DMS79 (cell line): ENCODE measurements around the gene DDIT4.
A peak's percentile ranks its signal among the peaks of the same experiment; 100 is the strongest.
"Not testable (repeated sequence)": the region's sequence is repeated elsewhere in the genome, so short reads cannot be mapped to it uniquely, and the experiment has no call there.

Experiments
- DNase-seq: peaks from one replicate; lab custom pipeline; 2025; lab: John Stamatoyannopoulos, UW

DDIT4 gene, protein sequence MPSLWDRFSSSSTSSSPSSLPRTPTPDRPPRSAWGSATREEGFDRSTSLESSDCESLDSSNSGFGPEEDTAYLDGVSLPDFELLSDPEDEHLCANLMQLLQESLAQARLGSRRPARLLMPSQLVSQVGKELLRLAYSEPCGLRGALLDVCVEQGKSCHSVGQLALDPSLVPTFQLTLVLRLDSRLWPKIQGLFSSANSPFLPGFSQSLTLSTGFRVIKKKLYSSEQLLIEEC

GRCh38 chr10:72273410-72274212 lies at the start of gene DDIT4:
TSS of gene DDIT4 (plus strand) at chr10:72273924. CDS start at chr10:72274217, 293 bp downstream.
- peak; percentile 87 for DNase-seq

DNA sequence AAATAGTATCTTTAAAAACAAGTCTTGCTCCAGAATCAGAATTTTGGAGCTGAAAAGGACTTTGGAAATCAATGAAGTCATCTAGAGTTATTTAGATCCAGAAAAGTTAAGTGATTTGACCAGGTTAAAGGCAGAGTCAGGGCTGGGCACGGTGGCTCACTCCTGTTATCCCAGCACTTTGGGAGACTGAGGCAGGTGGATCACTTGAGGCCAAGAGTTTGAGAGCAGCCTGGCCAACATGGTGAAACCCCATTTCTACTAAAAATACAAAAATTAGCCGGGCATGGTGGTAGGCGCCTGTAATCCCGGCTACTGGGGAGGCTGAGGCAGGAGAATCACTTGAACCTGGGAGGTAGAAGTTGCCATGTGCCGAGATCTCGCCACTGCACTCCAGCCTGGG lies 49.5 kb upstream of the DDIT4 start:
- DNase-seq = not testable (repeated sequence)

DNA sequence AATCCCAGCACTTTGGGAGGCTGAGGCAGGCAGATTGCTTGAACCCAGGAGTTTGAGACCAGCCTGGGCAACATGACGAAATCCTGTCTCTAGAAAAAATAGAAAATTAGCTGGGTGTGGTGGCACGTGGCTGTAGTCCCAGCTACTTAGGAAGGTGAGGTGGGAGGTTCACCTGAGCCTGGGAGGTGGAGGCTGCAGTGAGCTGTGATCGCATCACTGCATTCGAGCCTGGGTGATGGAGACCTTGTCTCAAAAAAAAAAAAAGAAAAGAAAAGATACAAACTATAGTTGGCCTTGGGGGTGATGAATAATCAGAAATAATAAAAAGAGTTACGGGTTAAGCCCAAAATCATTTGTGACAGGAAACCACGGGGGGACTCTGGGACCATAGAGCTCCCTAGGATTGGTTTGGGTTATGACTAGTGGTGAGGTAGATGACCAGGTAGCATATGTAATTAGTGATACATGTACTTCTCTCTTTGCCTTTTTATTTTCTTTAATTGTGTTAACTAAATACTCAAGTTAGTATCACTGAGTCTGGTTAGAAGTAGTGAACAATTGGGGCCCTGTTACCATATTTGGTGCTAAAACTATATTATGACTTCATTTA lies 47.2 kb upstream of the DDIT4 start:
- DNase-seq = no peak

DNA sequence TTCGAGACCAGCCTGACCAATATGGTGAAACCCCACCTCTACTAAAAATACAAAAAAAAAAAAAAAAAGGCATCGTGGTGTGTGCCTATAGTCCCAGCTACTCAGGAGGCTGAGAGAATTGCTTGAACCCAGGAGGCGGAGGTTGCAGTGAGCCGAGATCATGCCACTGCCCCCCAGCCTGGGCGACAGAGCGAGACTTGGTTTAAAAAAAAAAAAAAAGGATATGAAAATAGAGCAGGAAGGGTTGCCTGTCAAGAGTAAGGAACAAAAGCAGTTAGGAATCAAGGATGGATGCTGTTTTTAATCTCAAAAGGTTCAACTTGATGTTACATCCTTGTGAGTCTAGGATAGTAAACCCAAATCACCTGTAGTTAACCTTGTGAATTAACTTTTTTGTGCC lies 45.9 kb upstream of the DDIT4 start:
- no peak for DNase-seq

GRCh38 chr10:72228318-72228751 lies 45.4 kb upstream of the DDIT4 start:
- no peak for DNase-seq

DNA sequence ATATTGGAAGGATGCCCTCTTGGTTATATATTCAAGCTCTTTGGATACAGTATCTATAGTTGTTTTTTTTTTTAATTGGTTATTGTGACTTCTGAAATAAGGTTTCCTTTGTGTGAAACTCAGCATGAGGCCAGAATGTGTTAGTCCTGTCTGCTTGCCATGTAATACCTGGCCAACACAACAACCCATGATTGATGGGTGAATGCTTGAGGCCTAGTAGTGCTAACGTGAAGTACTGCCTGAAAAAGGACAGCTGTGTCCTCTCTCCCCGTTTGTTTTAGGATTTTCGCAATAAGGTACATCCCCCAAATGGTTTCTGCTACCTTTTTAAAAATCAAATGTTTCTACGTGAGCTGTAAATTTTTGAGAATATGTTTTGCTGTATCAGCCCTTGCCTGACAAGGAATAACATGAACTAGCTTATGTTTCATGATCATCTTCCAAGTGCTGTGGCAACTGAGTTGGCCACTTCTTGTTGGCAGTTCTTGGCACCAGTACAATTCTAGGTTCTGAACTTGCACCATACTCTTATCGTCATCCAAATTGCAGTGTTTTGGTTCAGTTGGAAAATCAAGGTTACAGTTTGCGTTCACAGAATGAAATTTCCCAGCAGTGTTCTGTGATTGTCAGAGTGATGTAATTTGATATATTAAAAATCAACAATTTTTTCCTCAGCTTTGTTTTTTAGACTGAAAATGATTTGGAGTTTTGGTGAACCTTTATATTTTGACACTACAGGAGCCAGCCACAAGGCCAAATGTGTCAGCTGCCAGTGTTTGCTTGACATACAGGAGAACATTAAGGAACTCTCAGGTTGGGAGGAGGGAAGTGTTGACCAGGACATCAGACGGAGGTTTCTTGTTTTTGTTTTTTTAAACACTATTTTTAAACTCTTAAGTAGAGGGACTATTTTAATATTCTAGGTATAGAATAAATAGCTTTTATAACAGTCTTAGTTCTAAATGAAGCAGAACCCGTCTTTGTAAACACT lies 44.2 kb upstream of the DDIT4 start:
- no peak for DNase-seq

GRCh38 chr10:72233621-72234020 lies 40.1 kb upstream of the DDIT4 start:
- DNase-seq = no peak

GRCh38 chr10:72234560-72235095 lies 39.1 kb upstream of the DDIT4 start:
- no peak for DNase-seq

- DNase-seq = no peak
Measured at GRCh38 chr10:72235544-72236279, 38.0 kb upstream of the DDIT4 start.

DNA sequence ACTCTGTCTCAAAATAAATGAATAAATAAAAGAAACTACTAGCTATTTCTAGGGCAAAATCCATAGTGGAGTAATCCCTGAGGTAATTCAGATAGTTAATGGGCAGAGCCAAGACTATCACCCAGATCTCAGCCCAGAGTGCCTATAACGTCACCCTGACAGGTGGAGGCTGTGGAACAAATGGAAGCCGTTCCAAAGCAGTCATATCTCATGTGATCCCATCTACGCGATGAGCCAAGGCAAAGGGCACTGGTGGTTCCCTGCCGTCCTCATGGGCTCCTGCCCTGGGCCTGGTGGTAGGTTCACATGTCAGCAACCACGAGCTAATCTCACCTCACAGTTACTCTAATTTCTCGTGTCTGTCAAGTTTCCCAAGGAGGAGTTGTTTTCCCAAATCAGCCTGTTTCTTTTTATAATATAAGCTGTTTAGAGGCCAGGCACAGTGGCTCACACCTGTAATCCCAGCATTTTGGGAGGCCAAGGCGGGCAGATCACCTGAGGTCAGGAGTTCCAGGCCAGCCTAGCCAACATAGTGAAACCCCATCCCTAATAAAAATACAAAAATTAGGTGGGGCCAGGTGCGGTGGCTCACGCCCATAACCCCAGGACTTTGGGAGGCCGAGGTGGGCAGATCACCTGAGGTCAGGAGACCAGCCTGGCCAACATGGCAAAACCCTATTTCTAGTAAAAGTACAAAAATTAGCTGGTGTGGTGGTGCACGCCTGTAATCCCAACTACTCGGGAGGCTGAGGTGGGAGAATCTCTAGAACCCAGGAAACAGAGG lies 35.1 kb upstream of the DDIT4 start:
- no peak for DNase-seq

DNA sequence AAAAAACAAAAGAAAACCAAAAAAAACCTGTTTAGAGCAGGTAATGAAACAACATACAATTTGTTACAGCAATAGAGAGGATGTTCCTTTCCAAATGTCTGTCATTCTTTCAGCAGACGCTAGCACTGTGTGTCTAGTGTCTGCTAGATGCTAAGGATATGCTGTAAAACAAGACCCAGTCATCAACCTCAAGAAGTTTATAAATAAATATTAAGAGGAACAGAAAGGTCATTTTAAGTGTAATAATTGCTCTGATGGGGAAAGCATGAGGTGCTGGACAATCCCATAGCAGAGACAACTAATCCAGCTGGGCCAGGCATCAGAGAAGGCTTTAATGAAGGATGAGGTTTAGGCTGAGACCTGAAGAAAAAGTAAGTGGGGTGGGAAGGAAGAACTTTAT lies 34.3 kb upstream of the DDIT4 start:
- DNase-seq = no peak

DNA sequence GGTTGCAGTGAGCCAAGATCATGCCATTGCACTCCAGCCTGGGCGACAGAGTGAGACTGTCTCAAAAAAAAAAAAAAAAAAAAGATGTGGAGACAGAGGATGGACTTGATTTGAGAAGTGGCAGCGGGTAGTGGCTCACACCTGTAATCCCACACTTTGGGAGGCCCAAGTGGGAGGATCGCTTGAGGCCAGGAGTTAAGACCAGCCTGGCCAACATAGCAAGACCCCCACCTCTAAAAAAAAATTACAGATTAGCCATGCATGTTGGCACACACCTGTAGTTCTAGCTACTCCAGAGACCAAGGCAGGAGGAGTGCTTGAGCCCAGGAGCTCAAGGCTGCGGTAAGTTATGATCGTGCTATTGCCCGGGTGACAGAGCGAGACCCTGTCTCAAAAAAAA lies 33.4 kb upstream of the DDIT4 start:
- DNase-seq = no peak

DNA sequence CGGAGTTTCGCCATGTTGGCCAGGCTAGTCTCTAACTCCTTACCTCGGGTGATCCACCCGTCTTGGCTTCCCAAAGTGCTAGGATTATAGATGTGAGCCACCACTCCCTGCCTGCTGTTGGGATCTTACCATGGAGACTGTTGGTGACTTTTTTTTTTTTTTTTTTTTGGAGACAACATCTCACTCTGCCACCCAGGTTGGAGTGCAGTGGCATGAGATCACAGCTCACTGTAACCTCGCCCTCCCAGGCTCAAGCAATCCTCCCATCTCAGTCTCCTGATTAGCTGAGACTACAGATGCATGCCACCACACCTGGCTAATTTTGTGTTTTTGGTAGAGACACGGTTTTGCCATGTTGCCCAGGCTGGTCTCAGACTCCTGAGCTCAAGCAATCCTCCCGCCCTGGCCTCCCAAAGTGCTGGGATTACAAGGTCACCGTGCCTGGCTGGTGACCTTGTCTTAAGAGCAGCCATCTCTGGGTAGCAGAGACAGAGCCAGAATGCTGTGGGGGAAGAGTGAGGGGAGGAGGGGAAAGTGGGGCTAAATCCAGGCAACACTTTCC lies 32.0 kb upstream of the DDIT4 start:
- no peak for DNase-seq

GRCh38 chr10:72242675-72243074 lies 31.0 kb upstream of the DDIT4 start:
- DNase-seq = no peak

GRCh38 chr10:72243822-72244437 lies 29.8 kb upstream of the DDIT4 start:
- DNase-seq = no peak

DNA sequence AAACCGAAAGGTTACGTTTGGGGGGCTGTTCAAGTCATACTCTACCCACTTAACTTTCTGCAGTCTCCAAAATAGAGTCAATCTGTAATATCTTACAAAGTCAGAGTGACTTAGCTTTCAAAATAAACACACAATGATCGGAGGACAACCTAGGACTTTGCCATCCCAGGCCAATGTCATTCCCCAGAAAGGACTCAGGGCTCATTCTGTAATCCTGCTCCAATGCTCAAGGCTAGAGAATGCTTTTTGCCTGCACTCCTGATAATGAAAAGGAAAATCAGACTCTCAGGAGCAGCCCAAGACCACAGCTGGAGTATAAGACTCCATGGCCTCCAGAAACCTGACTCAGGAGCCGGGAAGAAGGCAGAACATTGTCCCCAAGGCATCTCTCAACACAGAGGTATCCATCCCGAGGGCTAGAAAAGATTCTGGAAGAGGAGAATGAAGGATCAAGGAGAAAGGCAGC lies 29.1 kb upstream of the DDIT4 start:
- no peak for DNase-seq

DNA sequence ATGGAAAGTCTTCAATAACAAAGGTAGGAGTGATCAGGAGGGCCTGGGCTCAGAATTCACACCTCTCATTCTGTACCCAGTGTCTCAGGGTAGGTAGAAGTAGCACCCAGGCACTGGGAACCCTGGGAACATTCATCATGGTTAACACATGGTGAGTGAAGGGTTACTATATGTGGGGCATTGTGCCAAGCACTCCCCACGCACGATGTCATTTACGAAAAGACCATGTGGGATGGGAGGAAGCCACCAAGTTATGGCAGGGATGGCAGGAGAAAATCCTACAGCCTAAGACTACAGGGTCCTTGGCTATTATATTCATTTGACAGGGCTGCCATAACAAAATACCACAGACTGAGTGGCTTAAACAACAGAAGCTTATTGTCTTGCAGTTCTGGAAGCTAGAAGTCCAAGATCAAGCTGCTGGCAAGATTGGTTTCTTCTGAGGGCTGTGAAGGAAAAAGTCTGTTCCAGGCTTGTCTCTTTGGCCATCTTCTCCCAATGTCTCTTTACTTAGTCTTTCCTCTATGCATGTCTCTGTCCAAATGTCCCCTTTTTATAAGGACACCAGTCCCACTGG lies 27.7 kb upstream of the DDIT4 start:
- DNase-seq = no peak

DNA sequence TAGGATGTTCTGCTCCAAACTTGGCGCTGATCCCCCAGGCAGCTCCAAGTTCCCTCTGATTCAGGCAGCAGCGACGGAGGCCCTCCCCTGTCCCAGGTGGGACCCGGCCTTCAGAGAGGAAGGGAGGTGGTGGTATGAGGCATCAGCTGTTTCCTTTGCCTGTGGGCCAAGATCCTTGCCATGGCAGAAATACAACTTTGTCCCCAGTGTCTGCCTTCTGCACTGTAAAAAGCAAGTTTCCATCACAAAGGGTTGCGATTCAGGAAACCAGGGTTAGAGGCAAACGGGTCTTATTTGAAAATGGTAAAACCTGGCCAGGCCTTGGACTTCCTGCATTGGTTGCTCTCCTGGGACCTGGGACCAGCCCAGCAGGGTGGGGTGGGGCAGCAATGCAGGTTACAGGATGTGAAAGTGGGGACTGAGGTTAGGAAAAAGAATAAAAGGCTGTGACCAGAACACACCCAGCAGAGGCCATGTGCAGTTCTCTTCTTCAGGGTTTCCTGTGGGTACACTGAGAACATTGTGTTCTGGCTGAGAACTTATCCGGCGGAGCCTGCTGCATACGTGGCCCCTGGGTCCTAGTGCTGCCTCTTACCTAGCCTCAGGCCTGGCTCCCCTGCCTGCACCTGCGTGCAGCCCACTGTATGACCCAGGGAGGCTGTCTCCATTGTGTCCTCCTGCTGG lies 25.1 kb upstream of the DDIT4 start:
- no peak for DNase-seq
